ENCODE results near the gene RCOR3.
"Not testable (repeated sequence)": the region's sequence is repeated elsewhere in the genome, so short reads cannot be mapped to it uniquely, and the experiment has no call there.

Gene RCOR3

DNA sequence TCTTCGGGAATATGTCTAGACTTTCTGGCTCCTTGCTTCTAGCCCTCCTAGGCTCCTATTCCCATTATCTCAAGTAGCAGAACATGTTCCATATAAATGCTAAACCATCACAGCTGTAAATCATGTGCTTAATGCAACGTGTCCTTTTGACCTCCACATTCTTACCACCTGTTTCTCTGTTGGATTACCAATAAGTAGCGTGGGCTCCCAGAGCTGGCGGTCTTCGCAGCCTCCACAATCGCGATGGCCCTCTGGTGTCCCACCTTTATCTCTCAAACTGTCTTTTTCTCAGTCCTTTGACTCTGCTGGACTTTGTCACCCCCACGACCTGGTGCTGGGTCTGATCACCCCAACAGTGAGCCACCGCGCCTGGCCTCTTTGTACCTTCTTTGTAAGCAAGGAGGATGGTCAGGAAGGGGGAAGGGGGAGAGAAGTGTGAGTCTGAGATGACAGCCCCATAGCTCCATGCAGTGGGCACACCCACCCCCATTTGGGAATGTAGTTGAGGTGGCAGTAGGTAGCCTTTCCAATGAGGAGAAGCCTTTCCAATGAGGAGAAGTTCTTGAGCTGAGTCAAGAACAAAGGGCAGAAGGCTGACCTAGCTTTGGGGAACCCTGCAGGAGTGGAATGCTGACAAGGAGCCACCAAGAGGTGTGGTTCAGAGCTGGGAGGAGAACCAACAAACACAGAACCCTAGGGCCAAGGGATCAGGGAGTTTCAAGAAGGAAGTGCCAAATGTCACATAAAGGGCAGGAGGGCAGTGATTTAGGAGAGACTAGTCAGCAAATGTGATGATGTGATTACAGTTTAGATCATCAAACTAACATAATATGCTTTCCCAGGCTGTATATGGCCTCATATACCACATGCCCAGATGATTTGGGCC, 81.7 kb downstream of the RCOR3 start:
- DNase-seq (ENCODE audit: low read depth, low spot score), result no peak

DNA sequence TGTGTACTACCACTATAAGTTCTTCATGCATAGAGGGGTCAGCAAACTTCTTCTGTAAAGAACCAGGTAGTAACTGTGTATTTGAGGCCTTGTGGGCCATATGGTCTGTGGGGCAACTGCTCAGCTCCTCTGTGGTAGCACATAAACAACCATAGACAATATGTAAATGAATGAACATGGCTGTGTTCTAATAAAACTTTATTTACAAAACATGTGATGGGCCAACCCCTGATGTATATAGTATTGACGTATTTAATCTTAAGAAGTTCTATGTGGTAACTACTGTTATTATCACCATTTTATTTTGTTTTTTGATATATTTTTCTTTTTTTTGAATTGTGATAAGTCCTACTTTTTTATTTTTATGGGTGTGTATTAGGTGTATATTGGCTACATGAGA, 82.8 kb downstream of the RCOR3 start:
- no peak for DNase-seq (ENCODE audit: low read depth, low spot score)

DNA sequence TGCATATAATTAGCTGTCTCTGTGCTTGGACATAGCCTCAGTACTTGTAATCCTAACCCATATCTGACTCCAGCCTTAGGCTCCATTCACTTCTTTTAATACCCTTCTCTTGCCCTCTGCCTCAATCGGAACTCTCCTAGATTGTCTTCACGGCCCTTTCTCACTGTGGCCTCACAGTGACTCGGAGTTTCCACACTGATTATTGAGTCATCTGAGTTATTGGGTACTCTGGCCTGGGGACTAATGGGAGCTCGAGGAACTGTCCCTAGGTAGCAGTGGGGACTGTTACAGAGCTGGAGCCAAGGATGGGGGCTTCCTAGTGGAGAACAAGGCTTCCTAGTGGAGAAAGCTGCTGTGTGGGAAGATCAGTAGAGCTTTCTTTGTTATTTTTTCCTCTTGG, 84.4 kb downstream of the RCOR3 start:
- DNase-seq (ENCODE audit: low read depth, low spot score), result no peak

DNA sequence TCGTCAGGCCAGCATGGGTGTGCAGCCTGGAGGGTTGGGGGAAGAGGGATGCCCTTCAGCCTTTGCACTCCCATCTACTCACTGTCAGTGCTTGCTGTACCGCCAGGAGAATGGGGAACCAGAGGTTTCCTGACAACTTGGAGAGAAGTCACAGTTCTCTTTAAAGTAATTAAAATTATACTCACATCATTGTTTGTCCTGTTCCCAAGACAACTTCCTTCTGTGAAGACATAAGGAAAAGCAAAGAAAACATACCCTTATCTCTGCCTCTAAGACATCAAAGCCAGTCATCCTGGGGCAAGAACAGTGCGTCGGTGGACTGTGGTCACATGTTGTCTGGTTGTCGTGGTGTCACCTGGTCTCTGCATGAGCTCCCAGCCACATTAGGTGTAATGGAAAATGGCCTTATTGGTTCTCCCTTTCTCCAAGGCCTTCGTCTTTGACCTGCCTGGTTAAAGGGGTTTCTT, 85.0 kb downstream of the RCOR3 start:
- DNase-seq (ENCODE audit: low read depth, low spot score), result no peak

DNA sequence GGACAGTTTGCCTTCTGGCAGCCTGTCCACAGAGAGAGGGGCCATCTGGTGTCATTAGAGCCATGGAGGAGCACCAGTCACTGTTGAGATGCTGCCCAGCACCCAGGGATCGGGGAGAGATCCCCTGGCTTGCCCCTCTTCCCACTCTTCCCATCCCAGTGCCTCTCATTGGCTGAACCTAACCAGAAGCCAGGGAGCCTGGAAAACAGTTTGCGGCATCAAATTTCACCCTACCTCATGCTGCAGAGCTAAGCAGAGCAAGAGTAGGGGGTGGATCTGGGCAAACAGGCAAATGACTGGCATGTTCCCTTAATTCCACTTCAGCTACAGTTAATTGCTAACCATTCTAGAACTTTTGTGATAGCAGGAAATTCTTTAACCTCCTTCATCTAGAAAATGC, 86.6 kb downstream of the RCOR3 start:
- DNase-seq (ENCODE audit: low read depth, low spot score), result peak; percentile 77

DNA sequence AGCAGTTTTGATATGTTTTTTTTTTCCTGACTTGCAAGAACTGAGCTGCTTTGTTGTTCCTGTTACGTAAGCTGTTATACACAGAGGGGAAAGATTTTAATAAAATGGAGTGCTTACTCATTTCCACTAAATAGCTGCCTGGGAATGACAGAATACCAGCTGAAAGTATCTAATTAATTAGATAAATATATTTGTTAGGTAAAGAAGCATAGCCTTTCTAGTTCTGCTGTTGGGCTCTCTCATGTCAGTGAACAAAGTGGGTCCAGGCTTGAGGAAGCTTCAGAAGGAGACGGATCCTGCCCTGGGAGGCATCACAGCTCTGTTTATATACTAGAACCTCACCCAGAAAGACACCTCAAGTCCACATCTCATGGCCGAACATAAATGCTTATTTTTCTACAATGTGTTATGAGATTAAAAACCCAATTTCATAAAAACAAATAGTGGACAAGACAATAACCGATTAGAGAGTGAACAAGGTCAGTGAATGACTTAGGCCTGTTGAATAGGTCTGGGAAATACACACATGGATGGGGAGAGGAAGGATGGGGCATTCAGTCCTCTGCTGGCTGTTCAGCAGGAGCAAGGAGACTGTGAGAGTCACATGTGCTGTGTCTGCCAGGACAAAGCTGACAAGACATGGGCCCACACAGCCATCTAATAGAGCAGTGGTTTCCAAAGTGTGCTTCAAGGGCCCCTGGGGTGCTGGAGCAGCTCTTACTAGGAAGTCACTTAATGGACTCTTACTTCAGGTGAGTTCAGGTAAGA, 88.1 kb downstream of the RCOR3 start:
- no peak for DNase-seq (ENCODE audit: low read depth, low spot score)

DNA sequence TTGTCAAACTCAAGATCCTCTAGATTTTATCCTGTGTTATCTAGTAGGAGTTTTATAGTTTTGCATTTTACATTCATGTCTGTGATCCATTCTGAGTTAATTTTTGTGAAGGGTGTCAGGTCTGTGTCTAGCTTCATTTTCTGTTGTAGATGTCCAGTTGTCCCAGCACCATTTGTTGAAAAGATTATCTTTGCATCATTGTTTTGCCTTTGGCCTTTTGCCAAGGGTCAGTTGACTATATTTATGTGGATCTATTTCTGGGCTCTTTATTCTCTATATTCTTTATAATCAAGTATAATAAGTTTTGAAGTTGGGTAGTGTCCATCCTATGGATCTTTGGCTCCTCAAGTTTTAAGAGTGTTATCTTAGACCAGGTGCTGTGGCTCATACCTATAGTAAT, 89.4 kb downstream of the RCOR3 start:
- no peak for DNase-seq (ENCODE audit: low read depth, low spot score)

DNA sequence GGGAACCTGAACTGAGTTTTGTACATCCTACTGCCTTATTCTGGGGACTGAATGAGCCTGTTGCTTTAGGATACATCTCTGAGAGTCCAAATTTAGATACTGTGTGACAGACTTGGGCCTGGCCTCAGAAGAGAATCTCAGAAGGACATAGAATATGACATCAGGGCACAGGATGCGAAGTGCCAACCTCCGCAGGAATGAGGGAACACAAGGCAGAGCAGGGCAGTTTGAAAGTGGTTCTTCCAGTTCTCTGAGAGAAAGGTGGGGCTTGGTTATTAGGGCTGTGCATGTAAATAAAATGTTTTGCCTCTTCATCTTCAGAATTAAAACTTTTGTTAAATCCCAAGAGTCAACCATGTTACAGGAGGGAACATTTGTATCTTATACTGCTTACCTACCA, 90.6 kb downstream of the RCOR3 start:
- DNase-seq (ENCODE audit: low read depth, low spot score), result no peak

DNA sequence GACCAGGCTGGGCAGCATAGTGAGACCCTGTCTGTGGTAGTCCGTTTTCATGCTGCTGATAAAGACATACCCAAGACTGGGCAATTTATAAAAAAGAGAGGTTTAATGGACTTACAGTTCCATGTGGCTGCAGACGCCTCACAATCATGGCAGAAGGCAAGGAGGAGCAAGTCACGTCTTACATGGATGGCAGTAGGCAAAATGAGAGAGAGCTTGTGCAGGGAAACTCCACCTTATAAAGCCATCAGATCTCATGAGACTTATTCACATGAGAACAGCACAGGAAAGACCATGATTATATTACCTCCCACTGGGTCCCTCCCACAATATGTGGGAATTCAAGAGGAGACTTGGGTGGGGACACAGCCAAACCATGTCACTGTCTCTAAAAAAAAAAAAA, 92.9 kb downstream of the RCOR3 start:
- DNase-seq (ENCODE audit: low read depth, low spot score), result not testable (repeated sequence)

DNA sequence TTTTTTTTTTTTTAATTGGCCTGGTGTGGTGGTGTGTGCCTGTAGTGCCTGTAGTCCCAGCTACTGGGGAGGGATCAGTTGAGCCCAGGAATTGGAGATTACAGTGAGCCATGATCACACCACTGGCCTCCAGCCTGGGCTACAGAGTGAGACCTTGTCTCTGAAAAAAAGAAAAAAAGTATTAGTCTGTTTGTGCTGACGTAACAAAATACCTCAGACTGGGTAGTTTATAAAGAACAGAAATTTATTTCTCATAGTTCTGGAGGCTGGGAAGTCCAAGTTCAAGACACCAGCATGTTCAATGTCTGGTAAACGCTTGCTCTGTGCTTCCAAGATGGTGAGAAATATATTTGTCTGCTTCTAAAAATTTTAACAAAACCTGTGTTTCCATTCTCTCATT, 93.3 kb downstream of the RCOR3 start:
- no peak for DNase-seq (ENCODE audit: low read depth, low spot score)

DNA sequence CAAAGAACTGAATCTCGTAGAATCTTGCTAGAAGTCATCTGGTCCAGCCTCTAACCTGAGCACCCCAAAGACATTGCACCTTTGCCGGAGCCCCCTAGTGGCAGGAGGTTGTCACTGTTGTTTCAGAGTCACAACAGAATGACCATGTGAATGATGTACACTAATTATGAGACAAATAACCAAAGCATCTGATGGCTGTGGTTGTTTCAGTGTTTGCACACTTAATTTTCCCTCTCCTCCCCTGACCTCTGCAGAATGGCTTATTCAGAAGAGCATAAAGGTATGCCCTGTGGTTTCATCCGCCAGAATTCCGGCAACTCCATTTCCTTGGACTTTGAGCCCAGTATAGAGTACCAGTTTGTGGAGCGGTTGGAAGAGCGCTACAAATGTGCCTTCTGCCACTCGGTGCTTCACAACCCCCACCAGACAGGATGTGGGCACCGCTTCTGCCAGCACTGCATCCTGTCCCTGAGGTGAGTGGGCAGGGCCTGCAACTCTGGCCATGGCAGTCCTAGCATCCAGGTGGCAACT, 93.9 kb downstream of the RCOR3 start:
- no peak for DNase-seq (ENCODE audit: low read depth, low spot score)

DNA sequence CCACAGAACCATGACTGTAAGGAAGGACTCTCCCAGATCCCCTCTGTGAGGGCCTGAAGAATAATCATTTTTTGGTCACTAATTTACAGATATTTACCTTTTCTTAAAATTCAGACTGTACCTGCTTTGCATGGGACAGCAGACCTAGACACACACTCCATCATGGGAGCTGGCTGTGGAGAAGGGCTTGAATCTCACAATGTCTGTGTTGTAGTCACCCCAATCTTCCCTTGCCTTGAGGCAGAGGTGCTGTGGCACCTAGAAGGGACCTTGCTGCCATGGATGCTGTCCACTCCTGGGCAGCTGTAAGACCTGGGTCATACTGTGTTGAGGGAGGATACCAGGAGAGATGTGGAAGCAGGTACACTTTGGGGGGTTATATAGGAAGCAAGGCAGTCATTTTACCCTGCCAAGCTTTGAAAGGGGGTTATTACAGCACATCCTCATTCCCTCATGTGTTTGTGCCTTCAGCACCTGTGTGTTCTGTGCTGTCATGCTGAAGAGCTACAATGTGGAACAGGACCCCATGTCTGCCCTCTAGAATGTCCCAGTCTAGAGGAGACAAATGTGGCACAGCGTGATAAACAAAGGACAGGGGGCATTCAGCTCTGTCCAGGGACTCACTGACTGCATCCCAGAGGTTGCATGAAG, 94.5 kb downstream of the RCOR3 start:
- no peak for DNase-seq (ENCODE audit: low read depth, low spot score)

DNA sequence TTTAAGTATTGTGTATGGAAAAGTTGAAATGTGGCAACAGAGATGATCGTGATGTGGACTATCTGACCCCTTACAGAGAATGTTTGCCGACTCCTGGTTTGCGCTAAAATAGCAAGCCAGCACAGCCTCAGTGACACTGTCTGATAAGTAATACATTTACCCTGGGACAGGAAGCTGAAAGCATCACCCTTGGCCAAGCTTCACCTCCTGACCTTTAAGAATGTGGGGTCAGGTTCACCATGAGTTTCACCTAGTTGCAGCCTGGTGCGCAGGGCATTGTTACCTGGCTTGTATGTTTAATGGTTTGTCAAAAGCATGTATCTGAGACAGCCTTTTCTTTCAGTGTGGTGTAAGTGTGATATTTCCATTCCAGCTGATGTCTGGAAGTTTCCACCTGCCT, 96.7 kb downstream of the RCOR3 start:
- no peak for DNase-seq (ENCODE audit: low read depth, low spot score)

DNA sequence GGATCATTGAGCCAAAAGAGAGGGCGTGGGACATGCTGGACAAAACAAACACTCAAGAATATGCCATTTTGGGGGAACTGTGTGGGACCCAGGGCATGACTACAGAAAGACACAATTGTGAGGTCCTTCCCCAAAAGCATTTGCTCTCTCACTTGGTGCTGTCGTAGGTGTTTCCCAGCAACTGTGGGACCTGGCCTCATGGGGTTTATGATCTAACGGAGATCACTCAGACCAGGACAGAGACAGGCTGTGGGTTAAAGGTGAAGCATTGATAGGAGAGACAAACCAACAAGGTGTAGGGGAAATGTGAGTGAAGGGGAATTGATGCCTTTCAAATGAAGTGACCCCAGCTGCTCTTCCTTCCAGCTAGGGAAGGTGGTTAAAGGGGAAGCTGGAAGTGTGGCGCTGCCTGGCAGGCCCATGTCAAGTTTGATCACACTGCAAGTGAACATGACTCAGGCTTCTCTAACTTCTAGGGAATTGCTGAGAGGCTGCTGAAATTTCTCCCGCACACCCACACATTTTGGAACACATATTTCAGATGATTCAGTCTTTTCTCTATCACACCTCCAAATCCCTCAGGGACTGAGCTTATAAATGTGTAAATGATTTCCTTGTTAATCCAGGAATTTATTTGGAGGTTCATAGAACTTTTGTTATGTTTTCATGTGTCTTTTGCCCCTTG, 97.7 kb downstream of the RCOR3 start:
- DNase-seq (ENCODE audit: low read depth, low spot score), result no peak

DNA sequence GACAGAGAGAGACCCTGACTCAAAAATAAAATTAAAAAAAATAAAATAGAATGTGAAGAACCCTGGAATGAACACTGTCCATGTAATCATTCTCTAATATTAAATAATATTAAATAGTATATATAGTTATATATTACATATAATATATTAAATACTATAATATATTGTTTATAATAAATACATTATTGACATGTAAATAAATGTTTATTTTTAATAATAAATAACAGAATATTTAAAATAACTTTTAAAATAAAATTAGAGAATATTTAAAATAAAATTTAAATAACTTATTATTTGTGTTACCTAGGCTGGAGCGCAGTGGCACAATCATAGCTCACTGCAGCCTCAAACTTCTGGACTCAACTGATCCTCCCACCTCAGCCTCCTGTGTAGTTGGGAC, 99.5 kb downstream of the RCOR3 start:
- DNase-seq (ENCODE audit: low read depth, low spot score), result no peak

DNA sequence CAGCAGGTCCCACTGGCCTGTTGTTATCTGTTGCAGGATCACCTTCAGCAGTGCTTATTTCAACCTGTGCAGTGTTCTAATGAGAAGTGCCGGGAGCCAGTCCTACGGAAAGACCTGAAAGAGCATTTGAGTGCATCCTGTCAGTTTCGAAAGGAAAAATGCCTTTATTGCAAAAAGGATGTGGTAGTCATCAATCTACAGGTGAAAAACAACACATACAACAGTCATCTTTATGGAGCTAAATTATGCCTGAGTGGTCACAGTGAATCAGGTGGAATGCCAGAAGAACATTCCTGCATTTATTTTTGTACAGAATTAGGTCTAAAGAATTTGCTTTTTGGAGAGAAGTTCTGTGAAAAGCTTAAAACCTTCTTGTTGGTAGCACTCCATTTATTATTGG, 100.7 kb downstream of the RCOR3 start:
- no peak for DNase-seq (ENCODE audit: low read depth, low spot score)

DNA sequence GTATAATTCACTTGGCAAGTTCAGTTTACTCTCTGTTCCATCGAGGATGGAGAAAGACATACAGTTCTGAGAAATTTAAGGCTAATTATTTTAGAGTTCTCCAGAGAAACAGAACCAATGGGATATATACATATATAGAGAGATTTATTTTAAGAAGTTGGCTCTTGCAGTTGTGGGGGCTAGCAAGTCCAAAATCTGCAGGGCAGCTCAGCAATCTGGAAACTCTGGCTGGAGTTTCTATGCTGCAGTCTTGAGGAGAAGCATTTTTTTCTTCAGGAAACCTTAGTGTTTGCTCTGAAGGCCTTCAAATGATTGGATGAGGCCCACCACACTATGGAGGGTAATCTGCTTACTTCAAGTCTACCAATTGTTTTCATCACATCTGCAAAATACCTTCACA, 102.0 kb downstream of the RCOR3 start:
- no peak for DNase-seq (ENCODE audit: low read depth, low spot score)
